ENCODE measurements around the gene ZNF197.
A peak's percentile ranks its signal among the peaks of the same experiment; 100 is the strongest.
"Not testable (repeated sequence)": the region's sequence is repeated elsewhere in the genome, so short reads cannot be mapped to it uniquely, and the experiment has no call there.

ZNF197 gene

DNA sequence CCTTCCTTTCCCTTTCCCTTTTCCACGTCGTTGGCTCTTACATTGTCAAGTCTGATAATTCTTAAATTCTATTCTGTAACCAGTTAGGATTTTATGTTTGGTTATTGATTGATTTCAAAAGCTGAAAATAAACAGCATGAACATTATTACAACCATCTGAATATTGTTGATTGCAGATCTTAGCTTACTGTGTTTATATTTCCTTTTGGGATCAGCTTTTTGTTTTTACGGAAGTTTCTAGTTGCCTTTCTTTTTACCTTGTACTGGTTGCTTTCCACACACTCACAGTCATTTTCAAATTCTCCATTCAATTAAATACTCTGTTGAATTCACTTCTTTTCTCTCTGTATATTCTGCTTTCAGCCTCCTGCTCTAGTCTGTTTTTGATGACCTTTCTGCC, 40.3 kb downstream of the ZNF197 start:
- DNase-seq (ENCODE audit: low read depth) = no peak

GRCh38 chr3:44666346-44666745, 41.5 kb downstream of the ZNF197 start:
- no peak for DNase-seq (ENCODE audit: low read depth)

DNA sequence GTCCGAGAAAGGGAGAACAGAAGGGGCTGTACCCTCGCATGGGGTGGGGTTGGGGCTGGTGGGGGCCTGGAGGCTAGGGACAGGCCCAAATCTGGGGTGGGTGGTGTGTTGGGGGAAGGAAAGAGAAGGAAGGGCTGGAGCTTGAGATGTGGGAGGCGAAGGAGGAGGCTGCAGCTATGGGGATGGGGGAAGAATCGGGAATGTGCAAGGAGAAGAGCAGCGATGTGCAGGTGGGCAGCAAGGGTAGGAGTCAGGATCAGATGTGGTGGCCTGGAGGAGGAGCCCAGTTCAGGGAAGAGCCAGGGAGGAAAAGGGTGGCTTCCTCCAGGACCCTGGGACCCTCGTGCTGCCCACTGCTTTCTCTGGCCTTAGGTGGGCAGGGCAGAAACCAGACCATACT, 44.9 kb downstream of the ZNF197 start:
- DNase-seq (ENCODE audit: low read depth) = no peak

GRCh38 chr3:44673466-44673865, 48.6 kb downstream of the ZNF197 start:
- not testable (repeated sequence) for DNase-seq (ENCODE audit: low read depth)

- DNase-seq (ENCODE audit: low read depth) = no peak
Observed at GRCh38 chr3:44674211-44674610, 49.4 kb downstream of the ZNF197 start.

DNA sequence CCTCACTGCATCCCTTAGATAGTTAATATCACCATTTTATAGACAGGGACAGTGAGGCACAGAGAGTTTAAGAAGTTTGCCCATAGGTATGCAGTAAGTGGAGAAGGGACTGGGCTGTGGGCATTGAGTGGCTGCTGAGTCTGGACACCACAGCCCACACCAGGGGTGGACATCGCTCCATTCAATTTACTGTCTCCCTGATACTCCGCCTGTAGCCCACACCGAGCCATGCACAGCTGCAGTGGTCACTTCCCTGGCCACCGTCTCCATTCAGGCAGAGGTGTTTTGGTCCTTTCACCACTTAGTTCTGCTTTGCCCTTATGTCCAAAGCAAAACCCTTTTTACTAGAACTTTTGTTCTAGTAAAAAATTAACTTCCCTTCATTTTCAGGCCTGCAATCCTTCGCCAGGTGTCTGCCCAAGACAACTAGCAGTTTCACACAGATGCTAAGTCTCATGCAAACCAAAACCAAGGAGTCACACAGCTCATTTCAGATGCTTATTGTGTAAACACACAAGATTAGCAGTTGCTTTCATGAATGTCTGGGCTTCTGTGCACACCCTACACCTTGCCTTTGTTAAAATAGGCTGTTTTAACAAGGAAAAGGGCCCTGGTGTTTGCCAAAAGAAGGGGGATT, 53.8 kb downstream of the ZNF197 start:
- DNase-seq (ENCODE audit: low read depth) = no peak

- no peak for DNase-seq (ENCODE audit: low read depth)
Observed at GRCh38 chr3:44680921-44681455, 56.2 kb downstream of the ZNF197 start.

- DNase-seq (ENCODE audit: low read depth) = no peak
Observed at GRCh38 chr3:44682182-44682896, 57.5 kb downstream of the ZNF197 start.

- DNase-seq (ENCODE audit: low read depth) = peak; percentile 24
Observed at GRCh38 chr3:44685128-44685800, 60.4 kb downstream of the ZNF197 start.

DNA sequence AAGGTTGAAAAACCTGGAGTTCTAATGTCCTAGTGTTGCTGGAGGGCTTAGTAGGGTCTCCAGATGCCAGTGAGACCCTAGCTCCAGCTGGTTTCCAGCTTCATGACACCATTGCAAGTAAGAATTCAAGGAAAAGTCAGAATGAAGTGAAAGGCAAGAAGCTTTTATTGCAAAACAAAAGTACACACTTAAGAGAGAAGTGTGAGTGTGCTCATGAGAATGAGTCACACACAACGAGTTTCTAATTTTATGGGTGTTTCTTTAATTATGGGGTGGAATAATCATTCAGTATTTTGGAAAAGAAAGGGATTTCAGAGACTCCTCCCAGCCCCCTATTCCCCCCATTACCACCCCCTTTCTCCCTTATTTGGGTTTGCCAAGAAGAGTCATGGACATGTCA, 63.1 kb downstream of the ZNF197 start:
- DNase-seq (ENCODE audit: low read depth) = no peak
